DOHH2 (cell line): Measurements from ENCODE around the gene LRRC61.

Experiments
- EZH2phosphoT487 ChIP-seq: fragments of 200-600 bp; sonication (generic); IDR thresholded peaks from 2 replicates; pipeline ENCODE4 v1.6.1; 2017; ENCODE audit warnings: borderline replicate concordance, mild to moderate bottlenecking, antibody characterized with exemption, low read length, moderate library complexity, mixed read lengths
- TF ChIP-seq, protein P1 (sequence below): fragments of 200-600 bp; sonication (generic); IDR thresholded peaks from one replicate; pipeline ENCODE4 v1.5.1; 2014; ENCODE audit warnings: antibody characterized with exemption, mild to moderate bottlenecking, low read depth, low read length; ENCODE audit not compliant: poor library complexity, severe bottlenecking

DNA sequence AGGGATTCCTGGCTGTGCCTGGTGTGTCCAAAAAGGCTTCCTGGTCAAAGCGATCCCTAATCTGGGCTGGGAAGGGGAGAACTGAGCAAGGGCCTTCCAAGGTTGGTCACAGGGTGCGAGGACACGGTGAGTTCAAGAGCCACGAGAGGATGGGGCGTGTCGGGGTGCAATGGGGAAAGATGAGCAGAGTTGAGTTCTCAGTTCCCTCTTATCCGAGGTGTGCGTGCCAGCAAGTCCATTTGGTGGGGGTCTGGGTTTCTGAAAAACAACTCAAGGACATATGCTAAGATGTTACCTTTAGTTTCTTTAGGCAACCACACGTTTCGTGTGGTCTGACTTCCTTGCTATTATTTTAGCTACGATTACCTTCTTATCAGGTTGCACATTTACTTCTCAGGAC is 57.3 kb downstream of the LRRC61 start:
- TF ChIP-seq, protein P1, sequence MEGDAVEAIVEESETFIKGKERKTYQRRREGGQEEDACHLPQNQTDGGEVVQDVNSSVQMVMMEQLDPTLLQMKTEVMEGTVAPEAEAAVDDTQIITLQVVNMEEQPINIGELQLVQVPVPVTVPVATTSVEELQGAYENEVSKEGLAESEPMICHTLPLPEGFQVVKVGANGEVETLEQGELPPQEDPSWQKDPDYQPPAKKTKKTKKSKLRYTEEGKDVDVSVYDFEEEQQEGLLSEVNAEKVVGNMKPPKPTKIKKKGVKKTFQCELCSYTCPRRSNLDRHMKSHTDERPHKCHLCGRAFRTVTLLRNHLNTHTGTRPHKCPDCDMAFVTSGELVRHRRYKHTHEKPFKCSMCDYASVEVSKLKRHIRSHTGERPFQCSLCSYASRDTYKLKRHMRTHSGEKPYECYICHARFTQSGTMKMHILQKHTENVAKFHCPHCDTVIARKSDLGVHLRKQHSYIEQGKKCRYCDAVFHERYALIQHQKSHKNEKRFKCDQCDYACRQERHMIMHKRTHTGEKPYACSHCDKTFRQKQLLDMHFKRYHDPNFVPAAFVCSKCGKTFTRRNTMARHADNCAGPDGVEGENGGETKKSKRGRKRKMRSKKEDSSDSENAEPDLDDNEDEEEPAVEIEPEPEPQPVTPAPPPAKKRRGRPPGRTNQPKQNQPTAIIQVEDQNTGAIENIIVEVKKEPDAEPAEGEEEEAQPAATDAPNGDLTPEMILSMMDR: no peak
- no peak for TF ChIP-seq EZH2phosphoT487
